ENCODE results near the gene ESPN.

Gene ESPN

GRCh38 chr1:6456800-6457466 is 32.4 kb downstream of the ESPN start:
- H3K9me3 ChIP-seq (ENCODE audit: control insufficient read depth, insufficient read depth, low read depth, low read length): no peaks in the 10 kb centered on the region
- CTCF ChIA-PET: interaction anchor here (0.7 to 0.9 kb wide), 4 partner anchors 10 to 1347 kb away, joined by 3 read pairs; no protein-coding TSS in a partner anchor
- H3K27ac ChIP-seq (ENCODE audit: extremely low read depth, low read depth, low read length): no peak overlapping the region
- TF ChIP-seq ZNF335 (tag by site-specific recombination; conservative IDR thresholded peaks at IDR 0.05) (no peak), ELK4 (IDR thresholded peaks at IDR 0.05; ENCODE audit: borderline replicate concordance, low read depth, low read length) (no peak), TSHZ1 (tag by site-specific recombination; IDR thresholded peaks at IDR 0.05; ENCODE audit: borderline replicate concordance) (no peak), ZBTB21 (tag by site-specific recombination; IDR thresholded peaks at IDR 0.05) (no peak), ZNF292 (tag by site-specific recombination; IDR thresholded peaks at IDR 0.05; ENCODE audit: borderline replicate concordance, low read depth) (no peak), ZNF664 (tag by site-specific recombination; IDR thresholded peaks at IDR 0.05) (no peak), ZNF830 (tag by site-specific recombination; IDR thresholded peaks at IDR 0.05; ENCODE audit: low read depth) (no peak), ZNF521 (tag by site-specific recombination; IDR thresholded peaks at IDR 0.05) (no peak), ZNF610 (tag by site-specific recombination; IDR thresholded peaks at IDR 0.05; ENCODE audit: borderline replicate concordance) (no peak), ZNF169 (tag by site-specific recombination; IDR thresholded peaks at IDR 0.05) (no peak), ZNF558 (tag by site-specific recombination; IDR thresholded peaks at IDR 0.05) (no peak), ZBTB17 (tag by site-specific recombination; IDR thresholded peaks at IDR 0.05) (no peak), KLF1 (tag by site-specific recombination; IDR thresholded peaks at IDR 0.05) (no peak)
- no peaks in the 10 kb centered on the region for H3K4me1 ChIP-seq (ENCODE audit: control insufficient read depth, insufficient read depth, low read length)
- POLR2A ChIA-PET: interaction anchor here (0.6 kb wide), 1 partner anchor 22 kb away, joined by 6 read pairs; no protein-coding TSS in a partner anchor
- H3K4me3 ChIP-seq (ENCODE audit: low read depth, low read length): no peak overlapping the region
- H3K36me3 ChIP-seq (ENCODE audit: control insufficient read depth in 2 of 2, insufficient read depth in 1 of 2, low read length in 2 of 2): peaks cover 0 to 9% of the 10 kb centered on the region in 2 experiments; a peak in 1 of 3 replicates

- H3K4me1 ChIP-seq (ENCODE audit: control insufficient read depth, insufficient read depth, low read length): no peaks in the 10 kb centered on the region
- H3K4me3 ChIP-seq (ENCODE audit: low read depth, low read length): no peak overlapping the region
- ChIA-PET POLR2A (interaction anchor here (1.0 kb wide), 1 partner anchor 224 kb away, joined by 3 read pairs; the partner anchor contains the start of gene ICMT), CTCF (interaction anchor here (1.3 kb wide), 1 partner anchor 30 kb away, joined by 5 read pairs; no protein-coding TSS in a partner anchor)
- H3K27ac ChIP-seq (ENCODE audit: extremely low read depth, low read depth, low read length): no peak overlapping the region
- H3K9me3 ChIP-seq (ENCODE audit: control insufficient read depth, insufficient read depth, low read depth, low read length): no peaks in the 10 kb centered on the region
- peak; percentile 43; the same call in 1 of the 2 replicates for TF ChIP-seq SCRT2 (tag by site-specific recombination; IDR thresholded peaks at IDR 0.05)
- TF ChIP-seq MYNN (tag by site-specific recombination; IDR thresholded peaks at IDR 0.05; ENCODE audit: borderline replicate concordance): no peak
- peaks cover 0 to 27% of the 10 kb centered on the region in 2 experiments; a peak in 1 of 3 replicates for H3K36me3 ChIP-seq (ENCODE audit: control insufficient read depth in 2 of 2, insufficient read depth in 1 of 2, low read length in 2 of 2)
Measured at GRCh38 chr1:6459850-6460265, 35.3 kb downstream of the ESPN start.

- no peaks in the 10 kb centered on the region for H3K9me3 ChIP-seq (ENCODE audit: control insufficient read depth, insufficient read depth, low read depth, low read length)
- H3K4me1 ChIP-seq (ENCODE audit: control insufficient read depth, insufficient read depth, low read length): no peaks in the 10 kb centered on the region
- peaks cover 0 to 27% of the 10 kb centered on the region in 2 experiments; a peak in 1 of 3 replicates for H3K36me3 ChIP-seq (ENCODE audit: control insufficient read depth in 2 of 2, insufficient read depth in 1 of 2, low read length in 2 of 2)
- CTCF ChIA-PET: no interaction called here
- H3K4me3 ChIP-seq (ENCODE audit: low read depth, low read length): no peak overlapping the region
- POLR2A ChIA-PET: interaction anchor here (1.0 kb wide), 1 partner anchor 225 kb away, joined by 3 read pairs; the partner anchor contains the start of gene ICMT
- H3K27ac ChIP-seq (ENCODE audit: extremely low read depth, low read depth, low read length): no peak overlapping the region
- TF ChIP-seq ZSCAN23 (tag by site-specific recombination; IDR thresholded peaks at IDR 0.05): no peak
- TF ChIP-seq GFI1B (tag by site-specific recombination; IDR thresholded peaks at IDR 0.05): no peak
- no peak for TF ChIP-seq HOXC10 (CRISPR knock-in tag; IDR thresholded peaks at IDR 0.05)
- no peak for TF ChIP-seq ZNF140 (tag by site-specific recombination; IDR thresholded peaks at IDR 0.05)
- TF ChIP-seq PRDM10 (tag by site-specific recombination; IDR thresholded peaks at IDR 0.05): no peak
Measured at GRCh38 chr1:6460301-6461050, 35.9 kb downstream of the ESPN start.
